Lung (tissue), 12 donors: ENCODE data around the gene XXYLT1. TPM values are rescaled to one million over a fixed set of nuclear protein-coding genes. Genes with fewer than 3 reads are reported as not detected.

Experiments used
- ATAC-seq: fragments of 200-7000 bp; cut with Tn5 transposase; one replicate; pipeline ENCODE4 v1.9.1; 2020; ENCODE audit warnings: moderate number of reproducible peaks; ENCODE audit not compliant: insufficient read depth, low FRiP score
- DNase-seq, 3 donors: peaks; one replicate each; pipeline ENCODE4 v3.0.0-alpha.2; 2013 to 2017
- H3K27ac ChIP-seq, 2 donors: one replicate each; pipeline ENCODE4 v1.5.1; 2013; ENCODE audit warnings: mild to moderate bottlenecking in 2 of 2, moderate library complexity in 2 of 2, control low read depth in 1 of 2, inconsistent platforms in 1 of 2, low read depth in 1 of 2, low read length in 1 of 2
- H3K27me3 ChIP-seq, 3 donors: one replicate each; pipeline ENCODE4 v1.5.1; 2013; ENCODE audit warnings: low read length in 2 of 3; ENCODE audit not compliant: control insufficient read depth in 3 of 3, insufficient read depth in 3 of 3
- H3K36me3 ChIP-seq, 4 donors: one replicate each; pipeline ENCODE4 v1.5.1; 2013; ENCODE audit warnings: low read length in 4 of 4, mild to moderate bottlenecking in 1 of 4, moderate library complexity in 1 of 4; ENCODE audit not compliant: control insufficient read depth in 4 of 4, insufficient read depth in 4 of 4
- H3K4me1 ChIP-seq, 5 donors: one replicate each; pipeline ENCODE4 v1.5.1; 2013; ENCODE audit warnings: low read length in 5 of 5, mild to moderate bottlenecking in 2 of 5, moderate library complexity in 1 of 5; ENCODE audit not compliant: control insufficient read depth in 5 of 5, insufficient read depth in 5 of 5
- H3K4me3 ChIP-seq: one replicate; pipeline ENCODE4 v1.5.1; 2013; ENCODE audit warnings: mild to moderate bottlenecking, control low read depth, moderate library complexity
- H3K9ac ChIP-seq, 2 donors: one replicate each; pipeline ENCODE4 v1.5.1; 2013; ENCODE audit warnings: low read length in 2 of 2, control low read depth in 1 of 2; ENCODE audit not compliant: insufficient read depth in 1 of 2
- H3K9me3 ChIP-seq, 4 donors: one replicate each; pipeline ENCODE4 v1.5.1; 2013; ENCODE audit warnings: low read length in 3 of 4, mild to moderate bottlenecking in 1 of 4, moderate library complexity in 1 of 4; ENCODE audit not compliant: control insufficient read depth in 4 of 4, insufficient read depth in 3 of 4
- CTCF ChIP-seq: IDR thresholded peaks from 2 replicates; pipeline ENCODE4 v1.5.1; 2012; ENCODE audit warnings: mild to moderate bottlenecking; ENCODE audit errors: control extremely low read depth, extremely low read depth
- WGBS, 2 donors: extraction: QIAGEN DNeasy Blood & Tissue Kit; methylation state at CpG; one replicate each; pipeline ENCODE4 v1.1.7; 2013; 5-methylcytosine and 5-hydroxymethylcytosine counted together
- polyA plus RNA-seq, 2 donors: library from polyadenylated mRNA; stranded (reverse); fragments of 200-250 nt; gene quantifications; one replicate each; pipeline ENCODE4 v1.2.1, GENCODE V29; 2013
- total RNA-seq, 2 donors: library from RNA; depleted of rRNA in 1 of 2; stranded (reverse); fragments of >200 nt in 1 of 2; gene quantifications; one replicate each; pipeline ENCODE4 v1.2.1, GENCODE V29; 2014 to 2021
- donor health status: control.
- donor health status: control.
- donor health status: Bipolar disorder and iron deficiency.
- donor health status: healthy.
- donor health status: DM: yes; HTN: yes; CAD: no.

Gene XXYLT1
- total and polyA plus RNA-seq, 4 donors: 4.7 to 15.4 (median 11.4) TPM

DNA sequence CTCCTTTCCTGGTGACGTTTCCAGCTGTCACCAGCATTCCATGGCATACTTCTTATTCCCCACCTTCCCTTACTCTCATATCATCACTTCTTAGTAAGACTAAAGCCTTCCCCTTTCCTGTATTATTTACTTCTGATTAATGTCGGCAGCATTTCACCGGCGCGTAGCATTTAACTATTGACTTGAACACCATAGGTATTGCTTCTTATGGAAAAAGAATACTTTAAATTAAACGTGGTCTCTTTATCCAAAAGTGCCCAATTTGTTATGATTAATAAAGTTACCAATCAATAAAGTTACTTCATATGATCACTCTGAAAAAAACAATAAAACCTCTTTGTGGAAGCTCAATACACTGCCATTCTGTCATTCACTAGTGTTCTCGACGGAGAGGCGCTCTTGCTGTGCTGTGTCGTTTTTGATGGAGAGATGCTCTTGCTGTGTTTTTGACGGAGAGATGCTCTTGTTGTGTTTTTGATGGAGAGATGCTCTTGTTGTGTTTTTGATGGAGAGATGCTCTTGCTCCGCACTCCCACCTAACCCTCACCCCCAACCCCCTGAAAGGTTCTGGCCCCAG, 165.0 kb downstream of the XXYLT1 start:
- Histone ChIP-seq H3K27me3 (peaks cover 0 to 2% (median 0%) of the 10 kb centered on the region in 3 donors), H3K4me3 (no peak overlapping the region), H3K9me3 (no peaks in the 10 kb centered on the region), H3K9ac (no peak overlapping the region), H3K4me1 (peaks cover 0 to 13% (median 9%) of the 10 kb centered on the region in 5 donors), H3K27ac (peak overlapping the region in 1 of 2 donors; percentile 65), H3K36me3 (peaks cover 0 to 15% (median 0%) of the 10 kb centered on the region in 4 donors)
- 60 to 71% methylated on average over 12 of the region's 12 CpGs for WGBS, 2 donors
- DNase-seq: peak in 1 of 3 donors; percentile 11
- ATAC-seq: no peak
- no peak for TF ChIP-seq CTCF

DNA sequence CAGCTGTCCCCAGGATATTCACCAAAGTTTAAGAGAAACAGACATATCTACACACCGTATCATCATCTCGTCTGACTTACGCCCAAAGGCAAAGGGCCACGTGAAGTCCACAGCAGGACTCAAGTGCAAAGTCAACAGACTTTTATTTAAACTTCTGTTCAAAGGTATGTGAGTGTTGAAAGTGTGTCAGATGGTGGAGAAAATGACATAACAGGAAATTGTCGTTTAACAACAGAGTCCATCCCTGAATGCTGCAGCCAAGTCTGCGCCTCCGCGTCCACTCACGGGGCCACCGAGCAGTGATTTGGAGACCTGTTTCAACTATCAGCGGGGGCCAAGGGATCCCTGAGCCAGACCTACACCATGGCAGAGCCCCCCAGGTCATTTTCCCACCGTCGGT, 165.6 kb downstream of the XXYLT1 start:
- Histone ChIP-seq H3K27ac (peak overlapping the region in 1 of 2 donors; percentile 65), H3K27me3 (peaks cover 0 to 2% (median 0%) of the 10 kb centered on the region in 3 donors), H3K4me3 (no peak overlapping the region), H3K36me3 (peaks cover 0 to 11% (median 0%) of the 10 kb centered on the region in 4 donors), H3K4me1 (peaks cover 0 to 15% (median 9%) of the 10 kb centered on the region in 5 donors), H3K9me3 (no peaks in the 10 kb centered on the region), H3K9ac (no peak overlapping the region)
- TF ChIP-seq CTCF: no peak
- ATAC-seq: no peak
- WGBS, 2 donors: 39 to 46% methylated on average over 13 of the region's 13 CpGs
- DNase-seq: peak in 2 of 3 donors; percentile 29 to 58

DNA sequence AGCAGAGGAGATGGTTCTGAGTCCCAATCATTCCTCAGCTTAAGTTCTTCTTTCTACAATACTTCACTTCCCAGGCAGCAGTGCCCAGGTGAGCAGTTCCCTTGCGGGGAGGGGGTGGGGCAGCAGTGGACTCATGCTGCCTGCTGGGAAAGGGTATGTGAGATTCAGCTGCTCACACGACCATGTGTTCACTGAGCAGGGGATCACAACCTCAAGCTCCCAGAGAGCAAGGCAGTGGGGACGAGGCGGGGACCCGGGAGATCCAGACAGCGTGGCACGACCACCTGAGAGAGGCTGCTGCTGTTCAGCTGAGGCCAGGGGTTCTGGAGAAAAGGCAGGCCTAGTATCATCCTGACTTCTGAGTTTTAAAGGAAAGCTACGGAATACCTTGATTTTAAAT, 166.6 kb downstream of the XXYLT1 start:
- no peak overlapping the region for H3K9ac ChIP-seq
- H3K4me1 ChIP-seq: peaks cover 0 to 18% (median 9%) of the 10 kb centered on the region in 5 donors
- 93 to 97% methylated on average over 8 of the region's 8 CpGs for WGBS, 2 donors
- no peak overlapping the region for H3K4me3 ChIP-seq
- peak overlapping the region in 1 of 2 donors; percentile 28 for H3K27ac ChIP-seq
- H3K36me3 ChIP-seq: peaks cover 0 to 2% (median 0%) of the 10 kb centered on the region in 4 donors
- no peaks in the 10 kb centered on the region for H3K9me3 ChIP-seq
- ATAC-seq (no peak), DNase-seq (no peak)
- peaks cover 0 to 1% (median 0%) of the 10 kb centered on the region in 3 donors for H3K27me3 ChIP-seq
- no peak for TF ChIP-seq CTCF
